Caco-2 (cell line): ENCODE measurements around the gene SLC28A1. TPM values are rescaled to one million over a fixed set of nuclear protein-coding genes. Genes with fewer than 3 reads are reported as not detected.

Experiments used
- BruUV-seq: library from RNA; stranded (reverse); fragments of 400-500 nt; replicated peaks from 2 replicates; lab custom pipeline; 2021; lab: Mats Ljungman, UMichigan
- CTCF ChIA-PET: fragments of 300-600 bp; sonication (Branson Sonifier 250); formaldehyde crosslinking; loops from one replicate; lab custom pipeline; 2022; ENCODE audit warnings: antibody characterized with exemption; lab: Charles Lee
- POLR2A ChIA-PET: fragments of 300-600 bp; sonication (Branson Sonifier 250); formaldehyde crosslinking; loops from one replicate; lab custom pipeline; 2022; ENCODE audit warnings: antibody characterized with exemption; lab: Charles Lee
- DNase-seq, 2 experiments: peaks; one replicate each; pipeline versions ENCODE4 v3.0.0 to v3.0.0-alpha.2; 2020 to 2022
- H3K27me3 ChIP-seq: replicated peaks from 2 replicates; pipeline ENCODE4 v1.6.0; 2011; ENCODE audit warnings: low read length; ENCODE audit not compliant: control insufficient read depth, insufficient read depth
- H3K36me3 ChIP-seq: 2 replicates; pipeline ENCODE4 v1.5.1; 2011; ENCODE audit warnings: low read length; ENCODE audit not compliant: control insufficient read depth, insufficient read depth
- H3K4me1 ChIP-seq: fragments of 250-450 bp; sonication (Bioruptor Pico); 2 replicates; pipeline ENCODE4 v1.5.1; 2020; ENCODE audit warnings: mild to moderate bottlenecking
- H3K4me3 ChIP-seq: 2 replicates; pipeline ENCODE4 v1.5.1; 2011; ENCODE audit warnings: low read depth, mild to moderate bottlenecking, control low read depth, low read length
- H3K9me3 ChIP-seq: fragments of 250-450 bp; sonication (Bioruptor Pico); 2 replicates; pipeline ENCODE4 v1.5.1; 2020; ENCODE audit warnings: mild to moderate bottlenecking, moderate library complexity
- H3K27ac Mint-ChIP-seq: one replicate; pipeline ENCODE4 v1.8.0; 2022; ENCODE audit warnings: mixed read lengths; ENCODE audit not compliant: unreplicated experiment
- H3K27me3 Mint-ChIP-seq: one replicate; pipeline ENCODE4 v1.8.0; 2022; ENCODE audit warnings: mixed read lengths; ENCODE audit not compliant: insufficient read depth, unreplicated experiment
- H3K36me3 Mint-ChIP-seq: one replicate; pipeline ENCODE4 v1.8.0; 2022; ENCODE audit warnings: mild to moderate bottlenecking, mixed read lengths; ENCODE audit not compliant: insufficient read depth, unreplicated experiment
- H3K4me1 Mint-ChIP-seq: one replicate; pipeline ENCODE4 v1.8.0; 2022; ENCODE audit warnings: low read depth, mixed read lengths; ENCODE audit not compliant: unreplicated experiment
- H3K4me3 Mint-ChIP-seq: one replicate; pipeline ENCODE4 v1.8.0; 2022; ENCODE audit warnings: mild to moderate bottlenecking, moderate library complexity, mixed read lengths; ENCODE audit not compliant: unreplicated experiment
- H3K9me3 Mint-ChIP-seq: one replicate; pipeline ENCODE4 v1.8.0; 2022; ENCODE audit warnings: mixed read lengths; ENCODE audit not compliant: unreplicated experiment
- intact Hi-C: fragments of 100-400 bp; cut with micrococcal nuclease; formaldehyde crosslinking; loops from one replicate; pipeline ENCODE4 v1.10.0; 2022; ENCODE audit not compliant: unreplicated experiment
- total RNA-seq: library from RNA; stranded (reverse); gene quantifications from 2 replicates; pipeline ENCODE4 v1.2.3, GENCODE V29; 2022
- TF ChIP-seq, protein P1 (sequence below), 2 experiments: fragments of 200-600 bp in 1 of 2; IDR thresholded peaks; 1 replicate in 1 of 2; 2 replicates in 1 of 2; pipeline versions ENCODE4 v1.5.1 to v1.8.0; 2011 to 2022; ENCODE audit warnings: antibody characterized with exemption in 1 of 2, control low read depth in 1 of 2, inconsistent platforms in 1 of 2, low read depth in 1 of 2, low read length in 1 of 2, mild to moderate bottlenecking in 1 of 2, moderate library complexity in 1 of 2; ENCODE audit not compliant: insufficient read depth in 1 of 2, severe bottlenecking in 1 of 2, unreplicated experiment in 1 of 2

The SLC28A1 gene
- total RNA-seq, 1 experiment from 2014 or later: not detected

DNA sequence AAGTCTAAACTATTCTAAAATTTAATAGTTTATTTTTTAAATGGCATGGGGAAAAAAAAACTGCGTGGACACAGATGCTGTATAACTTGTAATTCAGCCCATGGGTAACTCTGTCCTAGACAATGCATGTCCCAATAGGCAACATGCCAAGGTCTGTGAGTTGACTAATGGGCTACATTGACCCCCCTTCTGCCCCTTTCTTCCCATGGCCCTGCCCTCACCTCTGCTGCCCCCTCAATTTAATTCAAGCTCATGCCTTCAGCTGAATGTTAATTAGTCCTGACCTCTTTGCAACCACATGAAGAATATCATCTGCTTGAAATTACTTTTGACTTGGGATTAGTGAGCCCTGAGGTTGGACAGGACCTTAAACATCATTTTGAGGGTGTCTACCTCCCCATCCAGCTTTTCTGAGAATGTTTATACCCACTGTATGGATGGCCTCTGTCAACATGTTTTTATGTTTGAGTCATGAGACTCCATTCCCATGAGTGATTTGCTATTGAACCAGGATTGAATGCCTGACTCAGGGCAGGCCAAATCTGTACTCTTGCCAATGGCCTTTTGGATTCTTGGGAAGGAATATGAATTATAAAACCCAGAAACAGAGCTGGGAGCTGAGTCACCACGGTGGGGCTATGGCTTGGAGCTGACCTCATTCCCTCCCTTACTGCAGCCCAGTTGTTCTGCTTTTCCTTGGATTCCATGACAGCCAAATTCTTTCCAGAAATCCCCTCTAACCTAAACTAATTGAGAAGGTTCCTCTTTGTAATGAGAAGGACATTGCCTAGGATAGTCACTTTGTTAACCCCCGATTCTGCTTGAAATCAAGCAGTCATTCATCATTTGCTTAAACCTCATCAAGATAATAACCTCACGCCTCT is 63.7 kb downstream of the SLC28A1 start:
- peaks cover under 1% of the 10 kb centered on the region for H3K36me3 Mint-ChIP-seq
- Histone ChIP-seq H3K4me3 (no peak overlapping the region), H3K9me3 (no peaks in the 10 kb centered on the region), H3K27me3 (no peaks in the 10 kb centered on the region; the same call in 1 of the 2 replicates), H3K4me1 (no peaks in the 10 kb centered on the region), H3K36me3 (no peaks in the 10 kb centered on the region)
- H3K27ac Mint-ChIP-seq: no peak overlapping the region
- BruUV-seq: no TSS peak
- no peaks in the 10 kb centered on the region for H3K4me1 Mint-ChIP-seq
- TF ChIP-seq, protein P1, sequence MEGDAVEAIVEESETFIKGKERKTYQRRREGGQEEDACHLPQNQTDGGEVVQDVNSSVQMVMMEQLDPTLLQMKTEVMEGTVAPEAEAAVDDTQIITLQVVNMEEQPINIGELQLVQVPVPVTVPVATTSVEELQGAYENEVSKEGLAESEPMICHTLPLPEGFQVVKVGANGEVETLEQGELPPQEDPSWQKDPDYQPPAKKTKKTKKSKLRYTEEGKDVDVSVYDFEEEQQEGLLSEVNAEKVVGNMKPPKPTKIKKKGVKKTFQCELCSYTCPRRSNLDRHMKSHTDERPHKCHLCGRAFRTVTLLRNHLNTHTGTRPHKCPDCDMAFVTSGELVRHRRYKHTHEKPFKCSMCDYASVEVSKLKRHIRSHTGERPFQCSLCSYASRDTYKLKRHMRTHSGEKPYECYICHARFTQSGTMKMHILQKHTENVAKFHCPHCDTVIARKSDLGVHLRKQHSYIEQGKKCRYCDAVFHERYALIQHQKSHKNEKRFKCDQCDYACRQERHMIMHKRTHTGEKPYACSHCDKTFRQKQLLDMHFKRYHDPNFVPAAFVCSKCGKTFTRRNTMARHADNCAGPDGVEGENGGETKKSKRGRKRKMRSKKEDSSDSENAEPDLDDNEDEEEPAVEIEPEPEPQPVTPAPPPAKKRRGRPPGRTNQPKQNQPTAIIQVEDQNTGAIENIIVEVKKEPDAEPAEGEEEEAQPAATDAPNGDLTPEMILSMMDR (IDR thresholded peaks at IDR 0.05; ENCODE audit: insufficient read depth in 1 of 2, low read depth in 1 of 2, low read length in 1 of 2, severe bottlenecking in 1 of 2, unreplicated experiment in 1 of 2): no peak
- ChIA-PET CTCF (no interaction called here), POLR2A (no interaction called here)
- intact Hi-C loops: no loop called here
- H3K27me3 Mint-ChIP-seq: no peaks in the 10 kb centered on the region
- H3K4me3 Mint-ChIP-seq: no peak overlapping the region
- DNase-seq: no peak
- H3K9me3 Mint-ChIP-seq: no peaks in the 10 kb centered on the region

DNA sequence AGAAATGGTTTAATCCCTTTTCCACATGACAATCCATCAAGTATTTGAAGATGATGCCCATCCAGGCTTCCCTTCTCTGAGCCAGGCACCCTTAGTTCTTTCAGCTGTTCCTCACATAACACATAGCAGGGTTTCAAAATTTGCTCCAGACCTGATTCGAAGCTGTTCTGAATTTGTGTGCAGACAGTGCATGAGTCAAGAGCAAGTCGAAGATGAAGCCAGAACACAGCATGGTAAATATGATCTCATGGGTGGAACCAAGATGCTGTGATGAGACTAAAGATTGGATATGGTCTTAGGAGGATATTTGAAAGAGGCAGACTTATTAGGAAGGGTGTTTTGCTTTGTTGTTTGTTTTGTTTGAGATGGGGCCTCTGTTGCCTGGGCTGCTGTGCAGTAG is 64.6 kb downstream of the SLC28A1 start:
- Histone ChIP-seq H3K9me3 (no peaks in the 10 kb centered on the region), H3K27me3 (no peaks in the 10 kb centered on the region; the same call in 1 of the 2 replicates), H3K4me1 (peaks cover 3% of the 10 kb centered on the region; the same call in 1 of the 2 replicates), H3K36me3 (no peaks in the 10 kb centered on the region), H3K4me3 (no peak overlapping the region)
- no TSS peak for BruUV-seq
- POLR2A ChIA-PET: no interaction called here
- H3K27ac Mint-ChIP-seq: no peak overlapping the region
- intact Hi-C loops: no loop called here
- no peaks in the 10 kb centered on the region for H3K4me1 Mint-ChIP-seq
- CTCF ChIA-PET: no interaction called here
- TF ChIP-seq, protein P1 (IDR thresholded peaks at IDR 0.05; ENCODE audit: insufficient read depth in 1 of 2, low read depth in 1 of 2, low read length in 1 of 2, severe bottlenecking in 1 of 2, unreplicated experiment in 1 of 2): no peak
- H3K27me3 Mint-ChIP-seq: no peaks in the 10 kb centered on the region
- no peak overlapping the region for H3K4me3 Mint-ChIP-seq
- H3K36me3 Mint-ChIP-seq: no peaks in the 10 kb centered on the region
- no peaks in the 10 kb centered on the region for H3K9me3 Mint-ChIP-seq
- DNase-seq: no peak

DNA sequence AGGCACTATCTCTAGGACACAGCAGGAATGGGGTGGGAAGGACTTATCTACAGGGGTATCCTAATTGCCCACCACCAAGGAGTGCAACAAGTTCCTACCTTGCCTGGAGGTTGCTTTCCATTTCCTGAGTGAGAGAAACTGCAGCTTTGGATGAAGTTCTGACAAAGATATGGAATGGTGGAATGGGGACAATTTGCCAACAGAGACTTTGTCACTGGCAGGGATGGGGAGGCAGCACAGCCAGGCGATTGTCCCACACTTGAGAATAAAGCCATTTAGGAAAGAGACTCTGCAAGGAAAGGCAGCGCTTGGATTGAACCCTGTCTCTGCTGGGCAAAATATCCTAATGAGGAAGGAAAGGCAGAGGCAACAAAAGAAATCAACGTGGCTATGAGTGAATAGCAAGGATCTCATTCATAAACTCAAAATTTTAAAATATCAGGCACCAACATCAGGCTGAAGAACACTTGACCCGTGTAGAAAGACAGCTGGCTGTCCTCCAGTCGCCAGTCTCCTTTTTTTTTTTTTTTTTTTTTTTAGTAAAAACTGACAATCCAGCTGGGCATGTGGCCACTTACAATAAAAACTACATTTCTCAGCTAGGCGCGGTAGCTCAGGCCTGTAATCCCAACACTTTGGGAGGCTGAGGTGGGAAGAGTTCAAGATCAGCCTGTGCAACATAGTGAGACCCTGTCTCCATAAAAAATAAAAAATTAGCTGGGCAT is 65.5 kb downstream of the SLC28A1 start:
- H3K36me3 ChIP-seq: no peaks in the 10 kb centered on the region
- ChIA-PET CTCF (interaction anchor here (0.5 to 0.6 kb wide), 2 partner anchors 358 to 362 kb away, joined by 4 to 5 read pairs; no protein-coding TSS in a partner anchor), POLR2A (no interaction called here)
- no peaks in the 10 kb centered on the region for H3K27me3 Mint-ChIP-seq
- no peak overlapping the region for H3K27ac Mint-ChIP-seq
- TF ChIP-seq, protein P1 (IDR thresholded peaks at IDR 0.05; ENCODE audit: insufficient read depth in 1 of 2, low read depth in 1 of 2, low read length in 1 of 2, severe bottlenecking in 1 of 2, unreplicated experiment in 1 of 2): no peak
- no peaks in the 10 kb centered on the region; the same call in 1 of the 2 replicates for H3K27me3 ChIP-seq
- H3K4me1 Mint-ChIP-seq: no peaks in the 10 kb centered on the region
- H3K4me3 Mint-ChIP-seq: no peak overlapping the region
- intact Hi-C loops: no loop called here
- no TSS peak for BruUV-seq
- H3K9me3 ChIP-seq: no peaks in the 10 kb centered on the region
- H3K4me3 ChIP-seq: no peak overlapping the region
- H3K9me3 Mint-ChIP-seq: no peaks in the 10 kb centered on the region
- peaks cover 7% of the 10 kb centered on the region; the same call in 1 of the 2 replicates for H3K4me1 ChIP-seq
- DNase-seq: no peak
- no peaks in the 10 kb centered on the region for H3K36me3 Mint-ChIP-seq
